Mesenchymal stem cell (in vitro differentiated cells and primary cell): ENCODE results near the gene IFI27.

Experiments
- DNase-seq: peaks from one replicate; pipeline ENCODE4 v3.0.0-alpha.2; 2013
- H2AFZ ChIP-seq: one replicate; pipeline ENCODE4 v1.6.1; 2013; ENCODE audit warnings: low read depth, mild to moderate bottlenecking, control low read depth, inconsistent platforms, low read length, moderate library complexity
- H2AK5ac ChIP-seq: 2 replicates; pipeline ENCODE4 v1.6.1; 2013; ENCODE audit warnings: low read length, moderate library complexity, mild to moderate bottlenecking, inconsistent platforms; ENCODE audit not compliant: severe bottlenecking
- H2BK120ac ChIP-seq: one replicate; pipeline ENCODE4 v1.6.1; 2013; ENCODE audit warnings: low read depth, mild to moderate bottlenecking, inconsistent platforms, low read length, moderate library complexity
- H2BK12ac ChIP-seq, 2 experiments: one replicate each; pipeline ENCODE4 v1.6.1; 2013; ENCODE audit warnings: inconsistent platforms in 2 of 2, low read length in 2 of 2, mild to moderate bottlenecking in 2 of 2, moderate library complexity in 2 of 2, control low read depth in 1 of 2
- H2BK15ac ChIP-seq: one replicate; pipeline ENCODE4 v1.6.1; 2013; ENCODE audit warnings: mild to moderate bottlenecking, low read depth, inconsistent platforms; ENCODE audit not compliant: poor library complexity, severe bottlenecking
- H2BK5ac ChIP-seq: 2 replicates; pipeline ENCODE4 v1.6.1; 2013; ENCODE audit warnings: low read depth, mild to moderate bottlenecking, low read length, control low read depth, inconsistent platforms; ENCODE audit not compliant: poor library complexity, severe bottlenecking
- H3K14ac ChIP-seq, 2 experiments: one replicate each; pipeline ENCODE4 v1.6.1; 2013; ENCODE audit warnings: inconsistent platforms in 2 of 2, low read length in 2 of 2, control low read depth in 1 of 2, mild to moderate bottlenecking in 1 of 2, moderate library complexity in 1 of 2
- H3K18ac ChIP-seq, 2 experiments: one replicate each; pipeline ENCODE4 v1.6.1; 2013; ENCODE audit warnings: inconsistent platforms in 2 of 2, low read length in 2 of 2, control low read depth in 1 of 2, low read depth in 1 of 2, mild to moderate bottlenecking in 1 of 2
- H3K23ac ChIP-seq, 2 experiments: one replicate each; pipeline ENCODE4 v1.6.1; 2013; ENCODE audit warnings: inconsistent platforms in 2 of 2, low read length in 2 of 2, mild to moderate bottlenecking in 2 of 2, moderate library complexity in 2 of 2, control low read depth in 1 of 2
- H3K27ac ChIP-seq: 2 replicates; pipeline ENCODE4 v1.5.1; 2013; ENCODE audit warnings: mild to moderate bottlenecking, moderate library complexity, low read length, control low read depth, inconsistent platforms; ENCODE audit not compliant: poor library complexity, severe bottlenecking
- H3K27me3 ChIP-seq, 2 experiments: 2 replicates each; pipeline versions ENCODE4 v1.6.1 to v1.7.0; 2013; ENCODE audit warnings: low read length in 2 of 2, mild to moderate bottlenecking in 2 of 2, moderate library complexity in 2 of 2, control low read depth in 1 of 2, inconsistent platforms in 1 of 2; ENCODE audit not compliant: control insufficient read depth in 1 of 2, insufficient read depth in 1 of 2
- H3K36me3 ChIP-seq, 2 experiments: 2 replicates each; pipeline versions ENCODE4 v1.6.1 to v1.7.0; 2013; ENCODE audit warnings: low read length in 2 of 2, control low read depth in 1 of 2, inconsistent platforms in 1 of 2, low read depth in 1 of 2, mild to moderate bottlenecking in 1 of 2; ENCODE audit not compliant: insufficient read depth in 2 of 2, control insufficient read depth in 1 of 2
- H3K4ac ChIP-seq, 2 experiments: one replicate each; pipeline ENCODE4 v1.6.1; 2013; ENCODE audit warnings: inconsistent platforms in 2 of 2, low read length in 2 of 2, mild to moderate bottlenecking in 2 of 2, moderate library complexity in 2 of 2, control low read depth in 1 of 2, low read depth in 1 of 2
- H3K4me1 ChIP-seq: 2 replicates; pipeline ENCODE4 v1.6.1; 2013; ENCODE audit warnings: low read depth, low read length, control low read depth; ENCODE audit not compliant: control insufficient read depth, insufficient read depth
- H3K4me2 ChIP-seq: 2 replicates; pipeline ENCODE4 v1.6.1; 2013; ENCODE audit warnings: low read length, mild to moderate bottlenecking, inconsistent platforms; ENCODE audit not compliant: poor library complexity, severe bottlenecking
- H3K4me3 ChIP-seq, 2 experiments: 2 replicates each; pipeline versions ENCODE4 v1.5.1 to v1.7.0; 2013; ENCODE audit warnings: low read length in 2 of 2, mild to moderate bottlenecking in 2 of 2, control low read depth in 1 of 2, low read depth in 1 of 2; ENCODE audit not compliant: insufficient read depth in 1 of 2
- H3K79me1 ChIP-seq: replicated peaks from 2 replicates; pipeline ENCODE4 v1.6.1; 2013; ENCODE audit warnings: mild to moderate bottlenecking, control low read depth, low read length, inconsistent platforms; ENCODE audit not compliant: poor library complexity, severe bottlenecking
- H3K9ac ChIP-seq: 2 replicates; pipeline ENCODE4 v1.7.0; 2013; ENCODE audit warnings: mild to moderate bottlenecking, low read length, moderate library complexity
- H3K9me3 ChIP-seq: 2 replicates; pipeline ENCODE4 v1.7.0; 2013; ENCODE audit warnings: mild to moderate bottlenecking, low read length; ENCODE audit not compliant: control insufficient read depth
- H4K8ac ChIP-seq: one replicate; pipeline ENCODE4 v1.6.1; 2013; ENCODE audit warnings: inconsistent platforms, mild to moderate bottlenecking, low read length, moderate library complexity
- H4K91ac ChIP-seq: one replicate; pipeline ENCODE4 v1.6.1; 2013; ENCODE audit warnings: mild to moderate bottlenecking, low read length, inconsistent platforms
- WGBS: methylation state at CpG from one replicate; pipeline ENCODE4 v1.1.7; 2013; ENCODE audit warnings: mixed read lengths; 5-methylcytosine and 5-hydroxymethylcytosine counted together

The IFI27 gene

DNA sequence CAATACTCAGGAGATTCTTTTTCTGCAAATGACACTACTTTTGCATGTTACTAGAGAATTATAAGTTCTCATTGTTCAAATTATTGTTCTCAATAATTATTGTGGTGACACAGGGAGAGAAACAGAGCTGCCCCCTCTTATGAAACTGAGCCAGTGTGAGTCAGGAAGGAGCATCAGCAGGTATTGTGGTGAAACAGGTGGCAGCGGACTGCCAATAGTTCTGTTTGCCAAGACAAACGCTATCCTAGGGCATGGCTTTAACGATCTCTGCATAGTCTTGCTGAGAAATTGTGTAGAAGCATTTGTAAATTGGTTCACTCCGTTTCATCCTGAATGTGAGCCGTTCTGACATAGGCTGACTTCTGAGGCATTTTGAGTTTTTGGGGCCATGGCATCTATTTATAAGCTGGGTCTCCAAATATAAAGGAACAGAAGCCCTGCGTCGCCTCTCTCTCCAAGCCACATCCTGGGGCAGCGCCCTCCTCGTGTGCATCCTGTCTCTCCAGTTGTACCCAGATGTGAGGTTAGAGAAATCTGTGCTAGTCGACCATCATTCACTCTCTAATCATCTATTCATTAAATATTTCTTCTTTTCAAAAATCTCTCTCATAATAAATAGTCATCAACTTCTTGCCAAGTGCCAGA lies 47.8 kb downstream of the IFI27 start:
- no peak overlapping the region for H2BK15ac ChIP-seq
- peaks cover 9% of the 10 kb centered on the region for H3K9me3 ChIP-seq
- no peak for DNase-seq
- H3K9ac ChIP-seq = no peak overlapping the region
- H3K4me3 ChIP-seq = no peak overlapping the region
- no peak overlapping the region for H3K14ac ChIP-seq
- H2AFZ ChIP-seq = no peak overlapping the region
- no peak overlapping the region for H3K27ac ChIP-seq
- H3K18ac ChIP-seq = no peak overlapping the region
- H3K23ac ChIP-seq = no peak overlapping the region
- no peaks in the 10 kb centered on the region for H3K79me1 ChIP-seq
- H4K91ac ChIP-seq = no peak overlapping the region
- no peak overlapping the region for H2BK120ac ChIP-seq
- H2BK12ac ChIP-seq = no peak overlapping the region
- H2AK5ac ChIP-seq = no peak overlapping the region
- H3K4me2 ChIP-seq = no peak overlapping the region
- 77% methylated on average over 9 of the region's 10 CpGs for WGBS
- no peaks in the 10 kb centered on the region for H3K36me3 ChIP-seq
- no peak overlapping the region for H2BK5ac ChIP-seq
- no peak overlapping the region for H3K4ac ChIP-seq
- no peaks in the 10 kb centered on the region for H3K4me1 ChIP-seq
- H3K27me3 ChIP-seq = peaks cover 8 to 36% of the 10 kb centered on the region in 2 experiments
- H4K8ac ChIP-seq = no peak overlapping the region

GRCh38 chr14:94161058-94161457 lies 50.5 kb downstream of the IFI27 start:
- Histone ChIP-seq H3K4me2 (no peak overlapping the region), H3K18ac (no peak overlapping the region), H3K27ac (no peak overlapping the region), H3K4me1 (no peaks in the 10 kb centered on the region), H2AK5ac (no peak overlapping the region), H2BK5ac (no peak overlapping the region), H4K8ac (no peak overlapping the region), H3K14ac (no peak overlapping the region), H3K9ac (no peak overlapping the region), H2AFZ (no peak overlapping the region), H2BK120ac (no peak overlapping the region), H3K4me3 (no peak overlapping the region), H3K23ac (no peak overlapping the region), H3K36me3 (no peaks in the 10 kb centered on the region), H2BK12ac (no peak overlapping the region), H3K27me3 (peaks cover 26 to 49% of the 10 kb centered on the region in 2 experiments), H4K91ac (no peak overlapping the region), H2BK15ac (no peak overlapping the region), H3K9me3 (no peaks in the 10 kb centered on the region), H3K79me1 (no peaks in the 10 kb centered on the region), H3K4ac (no peak overlapping the region)
- 62% methylated on average over 2 of the region's 2 CpGs for WGBS
- no peak for DNase-seq

DNA sequence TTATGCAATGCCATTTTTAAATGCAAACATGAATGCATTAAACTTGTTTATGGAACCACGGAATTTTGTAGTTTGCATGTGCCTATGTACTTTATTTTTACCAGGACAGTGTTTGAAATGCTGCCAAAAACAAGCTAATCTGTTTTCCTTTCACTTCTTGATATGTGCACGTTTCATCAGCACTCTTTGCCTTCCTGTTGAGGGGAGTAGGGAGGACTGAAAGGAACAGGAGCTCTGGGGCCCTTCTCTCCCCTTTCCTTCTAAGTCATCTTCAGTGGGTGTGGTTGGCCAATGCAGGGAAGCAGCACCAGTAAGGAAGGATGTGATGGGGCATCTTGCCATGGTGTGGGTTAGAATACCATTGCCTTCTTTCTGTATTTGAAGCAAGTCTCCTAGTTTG lies 51.4 kb downstream of the IFI27 start:
- H3K9ac ChIP-seq = no peak overlapping the region
- peaks cover 22 to 48% of the 10 kb centered on the region in 2 experiments for H3K27me3 ChIP-seq
- no peak overlapping the region for H2BK120ac ChIP-seq
- H4K8ac ChIP-seq = no peak overlapping the region
- H3K36me3 ChIP-seq = no peaks in the 10 kb centered on the region
- no peak overlapping the region for H3K4me3 ChIP-seq
- no peak for DNase-seq
- no peaks in the 10 kb centered on the region for H3K9me3 ChIP-seq
- no peak overlapping the region for H2BK12ac ChIP-seq
- no peak overlapping the region for H3K14ac ChIP-seq
- H2BK15ac ChIP-seq = no peak overlapping the region
- WGBS = no CpG with 5 or more reads among the region's 2 CpGs
- H3K4me2 ChIP-seq = no peak overlapping the region
- H3K18ac ChIP-seq = no peak overlapping the region
- H3K4ac ChIP-seq = no peak overlapping the region
- H2BK5ac ChIP-seq = no peak overlapping the region
- no peak overlapping the region for H2AK5ac ChIP-seq
- no peak overlapping the region for H3K27ac ChIP-seq
- no peak overlapping the region for H4K91ac ChIP-seq
- H3K23ac ChIP-seq = no peak overlapping the region
- no peak overlapping the region for H2AFZ ChIP-seq
- H3K79me1 ChIP-seq = no peaks in the 10 kb centered on the region
- H3K4me1 ChIP-seq = no peaks in the 10 kb centered on the region

DNA sequence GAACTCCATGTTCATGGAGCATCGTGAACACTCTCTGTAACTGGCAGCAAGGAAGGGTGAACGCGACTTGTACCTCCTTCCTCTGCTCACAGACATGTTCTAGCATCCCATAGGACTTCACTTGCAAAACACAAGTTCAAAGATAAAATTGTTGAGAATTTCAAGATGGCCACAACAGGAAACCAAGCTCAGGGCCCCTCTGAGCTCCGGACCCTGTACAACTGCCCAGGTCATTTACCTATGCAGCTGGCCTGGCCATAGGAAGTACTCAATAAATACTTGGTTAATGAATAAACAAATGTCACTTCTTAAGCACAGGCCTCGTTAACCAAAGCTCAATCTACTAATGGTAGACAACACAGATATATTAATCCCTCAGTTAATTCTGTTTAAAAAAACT lies 51.9 kb downstream of the IFI27 start:
- H2BK5ac ChIP-seq = no peak overlapping the region
- no peak overlapping the region for H3K4me3 ChIP-seq
- H3K27me3 ChIP-seq = peaks cover 25 to 46% of the 10 kb centered on the region in 2 experiments
- H2BK12ac ChIP-seq = no peak overlapping the region
- H2AK5ac ChIP-seq = no peak overlapping the region
- DNase-seq = no peak
- no peak overlapping the region for H3K4ac ChIP-seq
- H3K14ac ChIP-seq = no peak overlapping the region
- H3K18ac ChIP-seq = no peak overlapping the region
- H3K4me2 ChIP-seq = no peak overlapping the region
- H3K79me1 ChIP-seq = no peaks in the 10 kb centered on the region
- no peaks in the 10 kb centered on the region for H3K4me1 ChIP-seq
- H3K9me3 ChIP-seq = no peaks in the 10 kb centered on the region
- H3K27ac ChIP-seq = no peak overlapping the region
- 77% methylated on average over 5 of the region's 5 CpGs for WGBS
- no peak overlapping the region for H2BK120ac ChIP-seq
- H2BK15ac ChIP-seq = no peak overlapping the region
- H4K91ac ChIP-seq = no peak overlapping the region
- no peak overlapping the region for H3K23ac ChIP-seq
- H4K8ac ChIP-seq = no peak overlapping the region
- no peaks in the 10 kb centered on the region for H3K36me3 ChIP-seq
- H2AFZ ChIP-seq = no peak overlapping the region
- no peak overlapping the region for H3K9ac ChIP-seq
